ENCODE measurements around the gene EIF4B.

EIF4B gene

GRCh38 chr12:53060064-53060720 is 53.9 kb downstream of the EIF4B start:
- DNase-seq = no peak

- DNase-seq = no peak
Measured at GRCh38 chr12:53060721-53061276, 54.5 kb downstream of the EIF4B start.

- DNase-seq = no peak
Measured at GRCh38 chr12:53061404-53062010, 55.3 kb downstream of the EIF4B start.

- DNase-seq = no peak
Measured at GRCh38 chr12:53062011-53062961, 56.0 kb downstream of the EIF4B start.

- no peak for DNase-seq
Measured at GRCh38 chr12:53062977-53063707, 56.9 kb downstream of the EIF4B start.

- DNase-seq = no peak
Measured at GRCh38 chr12:53063708-53064612, 57.7 kb downstream of the EIF4B start.

GRCh38 chr12:53064613-53065436 is 58.6 kb downstream of the EIF4B start:
- no peak for DNase-seq

- no peak for DNase-seq
Measured at GRCh38 chr12:53065470-53065869, 59.2 kb downstream of the EIF4B start.

- peak; percentile 79 for DNase-seq
Measured at GRCh38 chr12:53065975-53066931, 60.0 kb downstream of the EIF4B start.

- no peak for DNase-seq
Measured at GRCh38 chr12:53067074-53067992, 61.1 kb downstream of the EIF4B start.

- no peak for DNase-seq
Measured at GRCh38 chr12:53067993-53068770, 61.9 kb downstream of the EIF4B start.

- DNase-seq = no peak
Measured at GRCh38 chr12:53068811-53069585, 62.7 kb downstream of the EIF4B start.

- DNase-seq = no peak
Measured at GRCh38 chr12:53069621-53070410, 63.6 kb downstream of the EIF4B start.

- no peak for DNase-seq
Measured at GRCh38 chr12:53070877-53071492, 64.7 kb downstream of the EIF4B start.

Data from hematopoietic multipotent progenitor cell treated with erythropoietin and hydrocortisone succinate and interleukin-3 and kit ligand, for 4 days (in vitro differentiated cells).